H1 (cell line): ENCODE data around the gene DAZAP1. TPM values are rescaled to one million over a fixed set of nuclear protein-coding genes. Genes with fewer than 3 reads are reported as not detected.

Experiments used
- CTCF ChIA-PET: fragments of 300-600 bp; sonication (Branson Sonifier 250); formaldehyde crosslinking; loops from one replicate; lab custom pipeline; 2021; ENCODE audit not compliant: partially characterized antibody; lab: Charles Lee
- POLR2A ChIA-PET: fragments of 300-600 bp; sonication (Branson Sonifier 250); formaldehyde crosslinking; loops from one replicate; lab custom pipeline; 2021; ENCODE audit warnings: inconsistent platforms; ENCODE audit not compliant: partially characterized antibody; lab: Charles Lee
- DNase-seq, 2 experiments: peaks; one replicate each; pipeline versions ENCODE4 v3.0.0 to v3.0.0-alpha.2; 2010 to 2022; ENCODE audit warnings: low spot score in 2 of 2, low read depth in 1 of 2, mixed read lengths in 1 of 2
- FAIRE-seq: peaks from 2 replicates; lab custom pipeline; 2011; peaks lifted over from hg19 to GRCh38; lab: Jason Lieb, UNC
- H2AFZ ChIP-seq: 2 replicates; pipeline ENCODE4 v1.8.1; 2012; ENCODE audit warnings: low read length, inconsistent platforms
- H2AK5ac ChIP-seq: 2 replicates; pipeline ENCODE4 v1.6.1; 2013; ENCODE audit warnings: low read depth, low read length
- H2BK120ac ChIP-seq: replicated peaks from 2 replicates; pipeline ENCODE3; 2013; ENCODE audit warnings: low read depth, low read length, inconsistent platforms
- H2BK12ac ChIP-seq: 2 replicates; pipeline ENCODE4 v1.6.1; 2013; ENCODE audit warnings: low read depth, low read length
- H2BK15ac ChIP-seq: 2 replicates; pipeline ENCODE4 v1.6.1; 2013; ENCODE audit warnings: low read length
- H2BK20ac ChIP-seq: 2 replicates; pipeline ENCODE4 v1.6.1; 2013; ENCODE audit warnings: low read length
- H2BK5ac ChIP-seq: 2 replicates; pipeline ENCODE4 v1.6.1; 2013; ENCODE audit warnings: low read depth, low read length
- H3K14ac ChIP-seq: 2 replicates; pipeline ENCODE4 v1.6.1; 2013; ENCODE audit warnings: inconsistent platforms; ENCODE audit not compliant: insufficient read length
- H3K18ac ChIP-seq: 2 replicates; pipeline ENCODE4 v1.6.1; 2013; ENCODE audit warnings: low read length; ENCODE audit errors: extremely low read depth
- H3K23ac ChIP-seq: 2 replicates; pipeline ENCODE4 v1.6.1; 2013; ENCODE audit warnings: inconsistent platforms; ENCODE audit not compliant: insufficient read length
- H3K23me2 ChIP-seq: 2 replicates; pipeline ENCODE4 v1.6.1; 2013; ENCODE audit warnings: low read depth, low read length
- H3K27ac ChIP-seq: 2 replicates; pipeline ENCODE4 v1.6.1; 2011; ENCODE audit warnings: low read depth, low read length, inconsistent platforms
- H3K27me3 ChIP-seq, 4 experiments: replicated peaks in 1 of 4; 1 replicate in 1 of 4; 2 replicates in 3 of 4; pipeline versions ENCODE4 v1.6.1 to v1.8.1; 2011 to 2013; ENCODE audit warnings: low read length in 3 of 4, mild to moderate bottlenecking in 3 of 4, inconsistent platforms in 2 of 4, mixed read lengths in 2 of 4, moderate library complexity in 1 of 4; ENCODE audit not compliant: control insufficient read depth in 3 of 4, insufficient read depth in 3 of 4; ENCODE audit errors: extremely low read depth in 1 of 4
- H3K36me3 ChIP-seq, 4 experiments: 2 replicates each; pipeline versions ENCODE4 v1.6.1 to v1.8.1; 2011 to 2013; ENCODE audit warnings: mild to moderate bottlenecking in 4 of 4, low read length in 3 of 4, moderate library complexity in 2 of 4, control low read depth in 1 of 4, inconsistent platforms in 1 of 4; ENCODE audit not compliant: insufficient read depth in 4 of 4, control insufficient read depth in 2 of 4
- H3K4ac ChIP-seq: replicated peaks from 2 replicates; pipeline ENCODE3; 2013; ENCODE audit warnings: low read length, low read depth, mixed read lengths, inconsistent platforms; ENCODE audit not compliant: insufficient read length
- H3K4me1 ChIP-seq, 4 experiments: replicated peaks in 1 of 4; 1 replicate in 1 of 4; 2 replicates in 3 of 4; pipeline versions ENCODE4 v1.6.1 to v1.8.1; 2011 to 2013; ENCODE audit warnings: low read length in 3 of 4, inconsistent platforms in 2 of 4, mixed read lengths in 1 of 4; ENCODE audit not compliant: insufficient read depth in 4 of 4, control insufficient read depth in 3 of 4
- H3K4me2 ChIP-seq, 2 experiments: 2 replicates each; pipeline versions ENCODE4 v1.6.1 to v1.8.1; 2011 to 2013; ENCODE audit warnings: low read depth in 2 of 2, low read length in 2 of 2, control low read depth in 1 of 2, inconsistent platforms in 1 of 2, mild to moderate bottlenecking in 1 of 2; ENCODE audit not compliant: insufficient read depth in 1 of 2
- H3K4me3 ChIP-seq, 4 experiments: fragments of 200-600, 300-600 bp in 1 of 4; sonication (generic), shearing (Covaris generic), sonication (Bioruptor Twin) in 1 of 4; 2 replicates each; pipeline versions ENCODE4 v1.5.1 to v1.8.1; 2011 to 2016; ENCODE audit warnings: low read length in 4 of 4, low read depth in 3 of 4, control low read depth in 2 of 4, inconsistent platforms in 2 of 4, mild to moderate bottlenecking in 2 of 4, mixed read lengths in 1 of 4, moderate library complexity in 1 of 4; ENCODE audit not compliant: insufficient read depth in 2 of 4; ENCODE audit errors: extremely low read depth in 1 of 4
- H3K56ac ChIP-seq: replicated peaks from 2 replicates; pipeline ENCODE3; 2013; ENCODE audit warnings: low read depth, mild to moderate bottlenecking, mixed read lengths, low read length, inconsistent platforms; ENCODE audit not compliant: insufficient read length
- H3K79me1 ChIP-seq: 2 replicates; pipeline ENCODE4 v1.6.1; 2013; ENCODE audit warnings: low read depth, low read length, control low read depth
- H3K79me2 ChIP-seq, 2 experiments: 2 replicates each; pipeline versions ENCODE4 v1.6.1 to v1.8.1; 2012 to 2013; ENCODE audit warnings: low read length in 2 of 2, mild to moderate bottlenecking in 2 of 2, inconsistent platforms in 1 of 2; ENCODE audit not compliant: insufficient read depth in 2 of 2, control insufficient read depth in 1 of 2
- H3K9ac ChIP-seq, 4 experiments: replicated peaks in 1 of 4; 1 replicate in 1 of 4; 2 replicates in 3 of 4; pipeline versions ENCODE4 v1.6.1 to v1.8.1; 2011 to 2013; ENCODE audit warnings: low read depth in 3 of 4, low read length in 3 of 4, control low read depth in 2 of 4, mild to moderate bottlenecking in 2 of 4, moderate library complexity in 2 of 4, inconsistent platforms in 1 of 4; ENCODE audit errors: extremely low read depth in 1 of 4
- H3K9me3 ChIP-seq, 2 experiments: 2 replicates each; pipeline versions ENCODE4 v1.6.1 to v1.8.1; 2012 to 2013; ENCODE audit warnings: mild to moderate bottlenecking in 2 of 2, moderate library complexity in 2 of 2, control low read depth in 1 of 2, inconsistent platforms in 1 of 2, low read depth in 1 of 2, low read length in 1 of 2, mixed read lengths in 1 of 2; ENCODE audit not compliant: insufficient read depth in 2 of 2
- H4K20me1 ChIP-seq, 2 experiments: replicated peaks in 1 of 2; 2 replicates each; pipeline versions ENCODE3 to v1.8.1; 2011 to 2013; ENCODE audit warnings: inconsistent platforms in 2 of 2, low read length in 2 of 2, mild to moderate bottlenecking in 1 of 2; ENCODE audit not compliant: insufficient read depth in 2 of 2, control insufficient read depth in 1 of 2
- H4K5ac ChIP-seq: 2 replicates; pipeline ENCODE4 v1.6.1; 2013; ENCODE audit warnings: low read length, low read depth, mixed read lengths, inconsistent platforms; ENCODE audit not compliant: insufficient read length
- H4K8ac ChIP-seq: 2 replicates; pipeline ENCODE4 v1.8.0; 2013; ENCODE audit warnings: mild to moderate bottlenecking, moderate library complexity, low read length, inconsistent platforms; ENCODE audit not compliant: insufficient read depth; ENCODE audit errors: extremely low read depth
- H4K91ac ChIP-seq: replicated peaks from 2 replicates; pipeline ENCODE3; 2013; ENCODE audit warnings: low read length, mixed read lengths, inconsistent platforms; ENCODE audit not compliant: insufficient read length
- CEBPB ChIP-seq: IDR thresholded peaks from 2 replicates; pipeline ENCODE4 v1.6.1; 2012; ENCODE audit warnings: low read depth, low read length
- CHD1 ChIP-seq: IDR thresholded peaks from 2 replicates; pipeline ENCODE4 v1.6.1; 2012; ENCODE audit warnings: low read depth, low read length, improper control_type of control experiment
- CREB1 ChIP-seq: IDR thresholded peaks from 2 replicates; pipeline ENCODE4 v1.6.1; 2012; ENCODE audit warnings: inconsistent platforms
- HDAC6 ChIP-seq: IDR thresholded peaks from one replicate; pipeline ENCODE4 v1.7.1; 2012; ENCODE audit warnings: low read depth, mild to moderate bottlenecking, inconsistent platforms, low read length, moderate library complexity
- JUN ChIP-seq: IDR thresholded peaks from 2 replicates; pipeline ENCODE4 v1.6.1; 2011; ENCODE audit warnings: low read depth, mild to moderate bottlenecking, improper control_type of control experiment, low read length
- MAFK ChIP-seq: IDR thresholded peaks from 2 replicates; pipeline ENCODE4 v1.6.1; 2012; ENCODE audit warnings: low read depth, mild to moderate bottlenecking, improper control_type of control experiment, low read length
- POLR2A ChIP-seq, 2 experiments: IDR thresholded peaks; 1 replicate in 1 of 2; 2 replicates in 1 of 2; pipeline ENCODE4 v1.6.1; 2011; ENCODE audit warnings: low read depth in 2 of 2, low read length in 2 of 2, mild to moderate bottlenecking in 2 of 2; ENCODE audit errors: control extremely low read depth in 1 of 2
- RNF2 ChIP-seq: fragments of 200-900, 300-1000 bp; sonication (generic); IDR thresholded peaks from 2 replicates; pipeline ENCODE4 v1.7.1; 2016; ENCODE audit warnings: borderline replicate concordance, low read depth, mild to moderate bottlenecking, antibody characterized with exemption, low read length; ENCODE audit not compliant: poor library complexity, severe bottlenecking; ENCODE audit errors: missing control alignments
- SP1 ChIP-seq: IDR thresholded peaks from 2 replicates; pipeline ENCODE4 v1.6.1; 2011; ENCODE audit warnings: low read depth, low read length
- TBP ChIP-seq: IDR thresholded peaks from 2 replicates; pipeline ENCODE4 v1.6.1; 2011; ENCODE audit warnings: low read depth, low read length, improper control_type of control experiment
- TCF12 ChIP-seq: IDR thresholded peaks from 2 replicates; pipeline ENCODE4 v1.6.1; 2011; ENCODE audit warnings: low read depth, mild to moderate bottlenecking, low read length
- USF2 ChIP-seq: IDR thresholded peaks from 2 replicates; pipeline ENCODE4 v1.6.1; 2011; ENCODE audit warnings: low read length, improper control_type of control experiment
- YY1 ChIP-seq: IDR thresholded peaks from 2 replicates; pipeline ENCODE4 v1.6.1; 2011; ENCODE audit warnings: low read depth, mild to moderate bottlenecking, low read length
- ZNF274 ChIP-seq: IDR thresholded peaks from 2 replicates; pipeline ENCODE4 v1.7.0; 2012; ENCODE audit warnings: low read length, borderline replicate concordance; ENCODE audit errors: extremely low read depth
- WGBS, 2 experiments: shearing (Covaris generic) in 1 of 2; methylation state at CpG; one replicate each; pipeline versions ENCODE4 v1.1.6 to v1.1.7; 2013 to 2015; ENCODE audit warnings: low lambda C conversion rate in 2 of 2, mixed read lengths in 2 of 2, inconsistent platforms in 1 of 2, low coverage in 1 of 2, missing lambda C conversion rate in 1 of 2; ENCODE audit not compliant: insufficient replicate concordance in 2 of 2, insufficient coverage in 1 of 2, insufficient read length in 1 of 2; ENCODE audit errors: extremely low coverage in 1 of 2, missing lambda C conversion rate in 1 of 2; 5-methylcytosine and 5-hydroxymethylcytosine counted together
- polyA plus RNA-seq, 7 experiments: library from polyadenylated mRNA; depleted of rRNA in 3 of 7; stranded (reverse) in 5 of 7; unstranded in 2 of 7; fragments of >200 nt in 5 of 7; fragments of 200-250 nt in 2 of 7; gene quantifications; 1 replicate in 5 of 7; 2 replicates in 1 of 7; 4 replicates in 1 of 7; pipeline versions ENCODE4 v1.2.1 to v1.2.3, GENCODE V29; 2011 to 2013; ENCODE audit warnings: missing spikeins in 2 of 7, mixed read lengths in 2 of 7
- total RNA-seq: library from RNA; stranded (reverse); fragmentation: NEBNext Ultra II Directional; extraction: Animal tissue kit (Norgen Biotek cat#: 25700); gene quantifications from 2 replicates; pipeline ENCODE4 v1.2.1, GENCODE V29; 2021

Gene DAZAP1
- total and polyA plus RNA-seq, 2 of the 8 experiments (the other 6 are each of a cell fraction or from before 2014, with no cell fraction given), result 79.6 to 341 TPM

- Histone ChIP-seq H3K27me3 (no peaks in the 10 kb centered on the region), H3K4ac (no peak overlapping the region), H3K27ac (no peak overlapping the region)
- TF ChIP-seq SP1 (no peak), ZNF274 (no peak), TCF12 (no peak), MAFK (no peak), RNF2 (no peak), TBP (no peak), POLR2A (IDR thresholded peaks at IDR 0.05; ENCODE audit: control extremely low read depth in 1 of 2, low read depth in 2 of 2, low read length in 2 of 2) (no peak), CHD1 (no peak), JUN (no peak), YY1 (no peak), USF2 (no peak), CREB1 (no peak), CEBPB (no peak), HDAC6 (no peak)
- TF ChIP-seq, all 59 proteins: peak for 0
- Histone ChIP-seq H2BK15ac (no peak overlapping the region), H2AFZ (no peak overlapping the region), H3K79me1 (peaks cover 25% of the 10 kb centered on the region), H3K18ac (no peak overlapping the region), H3K4me2 (no peak overlapping the region), H3K56ac (no peak overlapping the region), H2AK5ac (no peak overlapping the region), H2BK20ac (no peak overlapping the region), H3K9ac (no peak overlapping the region), H4K91ac (no peak overlapping the region), H4K5ac (no peak overlapping the region), H4K20me1 (peaks cover 49 to 55% of the 10 kb centered on the region in 2 experiments), H3K9me3 (no peaks in the 10 kb centered on the region), H3K36me3 (peaks cover 26 to 58% (median 43%) of the 10 kb centered on the region in 4 experiments), H3K4me3 (no peak overlapping the region), H3K23me2 (peaks cover 2% of the 10 kb centered on the region; the same call in 1 of the 2 replicates), H3K23ac (no peak overlapping the region), H2BK12ac (no peak overlapping the region), H2BK5ac (no peak overlapping the region), H3K79me2 (peaks cover 29 to 92% of the 10 kb centered on the region in 2 experiments), H3K4me1 (peaks cover 8 to 25% (median 17%) of the 10 kb centered on the region in 4 experiments), H3K14ac (no peak overlapping the region), H2BK120ac (no peak overlapping the region), H4K8ac (0 out of 2 replicates have a peak overlapping the region, but pooled peaks have one; percentile 35)
- FAIRE-seq (no peak), DNase-seq (no peak)
- WGBS, 2 experiments, result 89% methylated on average over 5 of the region's 13 CpGs; no CpG with 5 or more reads in 1 of the 2 experiments
- CTCF ChIA-PET, result interaction anchor here (1.3 to 1.5 kb wide), 2 partner anchors 13 to 60 kb away, joined by 3 to 4 read pairs; no protein-coding TSS in a partner anchor
- POLR2A ChIA-PET, result interaction anchor here (1.2 to 1.8 kb wide), 3 partner anchors 10 to 27 kb away, joined by 4 to 5 read pairs (median 4); no protein-coding TSS in a partner anchor
These were observed 11.1 kb downstream of the DAZAP1 start for GRCh38 chr19:1418496-1418775.
